Bronchial epithelial cell (primary cell): ENCODE measurements around the gene SIVA1. TPM values are rescaled to one million over a fixed set of nuclear protein-coding genes. Genes with fewer than 3 reads are reported as not detected.

ENCODE experiments used
- DNase-seq: peaks from one replicate; pipeline ENCODE4 v3.0.0-alpha.2; 2010; ENCODE audit warnings: low read depth
- FAIRE-seq: peaks from 2 replicates; lab custom pipeline; 2011; peaks lifted over from hg19 to GRCh38; lab: Jason Lieb, UNC
- H3K27me3 ChIP-seq: 2 replicates; pipeline ENCODE4 v1.5.1; 2011; ENCODE audit warnings: low read length; ENCODE audit not compliant: control insufficient read depth, insufficient read depth
- H3K36me3 ChIP-seq: 2 replicates; pipeline ENCODE4 v1.5.1; 2011; ENCODE audit warnings: low read length; ENCODE audit not compliant: control insufficient read depth, insufficient read depth
- H3K4me3 ChIP-seq: 2 replicates; pipeline ENCODE4 v1.5.1; 2011; ENCODE audit warnings: mild to moderate bottlenecking, low read depth, low read length, control low read depth
- CTCF ChIP-seq: IDR thresholded peaks from 2 replicates; pipeline ENCODE4 v1.5.1; 2011; ENCODE audit warnings: mild to moderate bottlenecking, moderate library complexity, low read length, control low read depth, inconsistent platforms; ENCODE audit not compliant: insufficient read depth, severe bottlenecking
- total RNA-seq: library from RNA; depleted of rRNA; stranded (reverse); fragments of >200 nt; gene quantifications from 2 replicates; pipeline ENCODE4 v1.2.1, GENCODE V29; 2014

Gene SIVA1
- total RNA-seq, 1 donor from 2014 or later = 85.0 TPM

- FAIRE-seq = no peak
- Histone ChIP-seq H3K4me3 (no peak overlapping the region), H3K36me3 (peaks cover 31% of the 10 kb centered on the region), H3K27me3 (no peaks in the 10 kb centered on the region)
- DNase-seq = no peak
- TF ChIP-seq CTCF = no peak
These were observed 11.7 kb upstream of the SIVA1 start for GRCh38 chr14:104741108-104741802.

GRCh38 chr14:104741803-104742251 lies 11.1 kb upstream of the SIVA1 start:
- FAIRE-seq = no peak
- TF ChIP-seq CTCF = no peak

GRCh38 chr14:104742586-104743455 lies 10.1 kb upstream of the SIVA1 start:
- DNase-seq (no peak), FAIRE-seq (no peak)
- Histone ChIP-seq H3K36me3 (peaks cover 28% of the 10 kb centered on the region), H3K4me3 (no peak overlapping the region), H3K27me3 (no peaks in the 10 kb centered on the region)
- no peak for TF ChIP-seq CTCF

More at GRCh38 chr14:104741803-104742251, 11.1 kb upstream of the SIVA1 start:
- peaks cover 30% of the 10 kb centered on the region for H3K36me3 ChIP-seq
- H3K27me3 ChIP-seq = no peaks in the 10 kb centered on the region
- no peak overlapping the region for H3K4me3 ChIP-seq
- no peak for DNase-seq

GRCh38 chr14:104743461-104744380 lies 9.2 kb upstream of the SIVA1 start:
- Histone ChIP-seq H3K27me3 (no peaks in the 10 kb centered on the region), H3K36me3 (peaks cover 23% of the 10 kb centered on the region), H3K4me3 (no peak overlapping the region)
- TF ChIP-seq CTCF = no peak
- DNase-seq (peak; percentile 73), FAIRE-seq (no peak)

- Histone ChIP-seq H3K36me3 (peaks cover 20% of the 10 kb centered on the region), H3K4me3 (no peak overlapping the region), H3K27me3 (no peaks in the 10 kb centered on the region)
- DNase-seq (no peak), FAIRE-seq (no peak)
- no peak for TF ChIP-seq CTCF
These were observed 8.5 kb upstream of the SIVA1 start for GRCh38 chr14:104744484-104744883.
